Activated T-helper 9 cell treated with anti-CD3 and anti-CD28 coated beads, Interleukin-2, amount 50 U/mL, for 16 hours (primary cell): ENCODE data around the gene AUNIP.

Experiments
- DNase-seq: peaks from one replicate; pipeline ENCODE4 v3.0.0-alpha.2; 2020; ENCODE audit warnings: low read depth

Gene AUNIP

GRCh38 chr1:25828491-25828890 is 30.8 kb downstream of the AUNIP start:
- DNase-seq, result no peak

GRCh38 chr1:25826571-25826970 is 32.7 kb downstream of the AUNIP start:
- DNase-seq, result no peak

- no peak for DNase-seq
Observed at GRCh38 chr1:25825605-25826004, 33.7 kb downstream of the AUNIP start.

DNA sequence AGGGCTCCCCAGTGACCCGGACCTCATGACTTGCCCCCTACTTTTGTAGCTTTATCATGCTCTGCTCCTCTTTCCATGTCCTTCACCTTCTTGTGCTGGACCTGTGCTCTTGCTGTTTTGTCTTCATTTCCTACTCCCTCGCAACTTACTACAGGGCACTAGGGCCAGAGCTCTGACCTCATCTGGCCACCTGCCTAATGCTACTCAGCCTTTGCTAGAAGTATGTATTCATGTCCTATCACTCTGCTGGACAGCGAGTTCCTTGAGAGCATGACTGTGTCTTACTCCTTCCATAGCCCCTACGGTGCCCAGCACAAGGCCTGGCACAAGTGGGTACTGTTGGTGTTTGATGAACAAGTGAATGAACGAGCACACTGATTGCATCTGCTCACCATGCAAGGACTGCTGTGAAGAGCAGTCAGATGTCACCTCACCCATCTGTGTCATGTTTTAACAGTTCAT is 37.6 kb downstream of the AUNIP start:
- DNase-seq, result no peak

DNA sequence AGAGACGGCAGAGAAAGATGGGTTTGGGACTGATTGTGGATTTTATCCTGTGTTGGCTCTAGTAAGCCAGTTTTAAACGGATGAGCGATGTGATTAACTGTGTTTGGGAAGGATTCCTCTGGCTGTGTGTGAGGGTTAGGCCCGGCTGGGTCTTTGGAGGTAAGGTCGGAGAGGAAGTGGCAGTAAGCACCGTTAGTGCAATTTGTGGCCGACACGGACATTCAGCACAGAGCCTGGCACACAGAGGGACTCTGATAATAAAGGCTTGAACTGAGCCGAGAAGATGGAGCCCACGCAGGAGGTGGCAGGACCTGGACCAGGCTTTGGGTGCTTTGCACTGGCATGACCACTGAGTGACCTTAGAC is 38.2 kb downstream of the AUNIP start:
- no peak for DNase-seq

GRCh38 chr1:25820247-25821111 is 38.8 kb downstream of the AUNIP start:
- DNase-seq, result peak; percentile 46

DNA sequence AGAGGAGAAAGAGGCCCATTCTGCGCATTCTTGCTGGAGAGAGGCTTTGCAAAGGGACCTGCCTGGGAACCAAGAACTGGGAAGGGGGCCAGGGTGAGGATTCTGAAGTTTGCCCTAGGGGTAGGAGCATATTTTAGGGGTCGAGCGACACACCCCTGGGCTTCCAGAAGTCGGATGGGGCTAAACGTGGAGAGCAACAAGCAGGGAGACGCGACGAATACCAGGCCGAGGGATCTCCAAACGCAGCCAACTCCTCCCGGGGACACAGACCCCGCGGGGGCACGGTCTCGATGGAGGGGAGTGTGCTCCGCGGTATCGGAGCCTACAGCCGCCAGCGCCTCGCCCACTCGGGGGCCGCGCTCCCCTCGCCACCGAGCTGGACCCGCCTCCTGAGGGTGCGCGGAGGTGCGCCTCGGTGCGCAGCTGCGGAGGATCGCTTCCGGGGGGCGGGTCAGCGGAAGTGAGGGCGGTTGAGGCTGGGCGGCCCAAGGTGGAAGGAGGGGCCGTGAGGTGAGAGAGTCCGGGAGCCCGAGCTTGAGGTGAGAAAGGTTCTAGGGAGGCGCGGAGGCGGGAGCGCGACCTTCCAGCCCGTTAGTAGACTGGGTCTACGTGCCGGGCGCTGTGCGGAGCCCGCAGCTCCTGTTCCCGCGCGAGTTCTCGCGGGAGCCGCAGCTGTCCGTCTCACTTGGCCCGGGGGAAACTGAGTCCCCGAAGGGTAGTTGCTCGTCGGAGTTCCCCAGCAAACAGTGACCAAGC is 39.6 kb downstream of the AUNIP start, which contains the start of gene MTFR1L:
TSS of gene MTFR1L (plus strand) at position 464 of the 756 bp plus-strand sequence. CDS start 3,151 bp downstream, outside the sequence.
- DNase-seq, result peak; percentile 90

GRCh38 chr1:25818569-25818968 is 40.7 kb downstream of the AUNIP start:
- DNase-seq, result no peak

- DNase-seq, result no peak
Observed at GRCh38 chr1:25817840-25818501, 41.3 kb downstream of the AUNIP start.

DNA sequence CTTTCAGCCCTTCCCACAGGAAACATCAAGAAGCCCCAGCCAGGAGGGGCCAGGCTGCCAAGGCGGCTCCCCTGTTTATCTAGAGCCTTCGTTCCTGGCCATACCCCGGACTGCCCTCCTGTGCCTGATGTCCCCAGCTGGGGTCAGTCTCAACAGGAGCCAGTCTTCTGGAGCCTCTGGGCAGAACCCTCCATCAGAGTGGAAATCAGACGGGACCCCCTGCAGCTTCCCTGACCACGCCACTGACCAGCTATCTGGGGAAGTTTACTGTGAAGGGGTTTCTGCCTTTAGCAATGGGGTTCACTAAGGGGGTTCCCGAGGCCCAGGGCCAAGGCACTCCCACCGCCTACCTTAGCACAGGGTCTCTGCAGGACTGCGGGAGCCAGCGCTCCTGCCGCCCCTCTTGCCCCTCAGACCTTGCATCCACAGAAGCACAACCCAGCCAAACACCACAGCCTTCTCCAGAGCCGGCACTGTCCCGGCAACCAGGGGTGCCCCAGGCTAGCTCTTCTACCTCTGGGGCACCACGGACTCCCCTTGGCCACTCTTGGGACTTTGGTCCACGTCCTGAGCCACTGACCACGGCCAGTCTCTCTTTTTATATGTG is 43.0 kb downstream of the AUNIP start:
- DNase-seq, result no peak

GRCh38 chr1:25815208-25816111 is 43.8 kb downstream of the AUNIP start:
- DNase-seq, result no peak

DNA sequence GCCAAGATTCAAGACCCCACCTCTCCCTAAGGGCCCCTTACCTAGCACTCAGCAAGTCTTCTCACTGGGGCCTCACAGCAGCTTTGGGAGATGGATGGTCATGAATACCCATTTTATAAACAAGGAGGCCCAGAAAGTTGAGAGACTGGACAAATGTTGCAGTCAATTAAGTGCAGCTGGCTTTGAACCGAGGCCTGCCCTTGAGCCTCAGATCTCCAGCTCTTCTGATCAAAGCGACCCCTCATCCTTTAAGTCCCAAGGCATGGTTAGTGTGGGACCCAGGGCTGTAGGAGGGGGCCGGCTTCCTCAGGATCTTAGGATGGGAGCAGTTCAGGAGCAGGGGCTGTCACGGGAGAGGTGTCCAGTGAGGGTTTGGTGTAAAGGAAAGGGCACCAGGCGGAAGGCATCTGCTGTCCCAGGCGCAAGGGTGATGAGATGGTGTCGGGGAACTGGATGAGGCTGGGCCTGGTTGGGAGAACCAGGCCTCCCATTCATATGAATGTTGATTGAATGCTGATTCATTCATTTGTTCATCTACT is 44.6 kb downstream of the AUNIP start:
- DNase-seq, result no peak

DNA sequence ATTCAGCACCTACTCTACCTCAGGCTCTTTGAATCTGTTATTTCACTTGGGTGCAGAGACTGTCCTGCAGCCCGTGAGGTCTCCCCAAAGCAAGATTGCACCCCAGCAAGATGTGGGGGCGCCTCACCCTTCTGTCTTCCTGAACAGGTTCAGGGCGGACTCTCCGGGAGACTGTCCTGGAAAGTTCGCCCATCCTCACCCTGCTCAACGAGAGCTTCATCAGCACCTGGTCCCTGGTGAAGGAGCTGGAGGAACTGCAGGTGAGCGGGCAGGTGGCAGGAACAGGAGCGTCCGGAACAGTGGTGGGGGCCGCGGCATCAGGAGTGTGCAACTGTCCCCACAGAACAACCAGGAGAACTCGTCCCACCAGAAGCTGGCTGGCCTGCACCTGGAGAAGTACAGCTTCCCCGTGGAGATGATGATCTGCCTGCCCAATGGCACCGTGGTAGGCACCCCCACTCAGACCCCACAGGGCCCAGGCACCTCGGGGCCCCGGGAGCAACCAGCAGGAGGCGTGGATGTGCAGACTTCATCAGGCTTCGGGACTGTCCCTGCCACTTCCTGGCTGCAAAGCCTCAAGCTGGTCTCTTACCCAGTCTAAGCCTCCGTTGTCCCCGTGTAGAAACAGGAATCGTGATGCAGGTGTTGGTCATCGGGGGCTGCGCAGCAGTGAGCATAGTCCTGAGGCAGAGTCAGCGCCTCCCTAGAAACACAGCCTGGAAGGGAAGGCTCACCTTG is 45.4 kb downstream of the AUNIP start:
- DNase-seq, result no peak

GRCh38 chr1:25813071-25813733 is 46.1 kb downstream of the AUNIP start:
- no peak for DNase-seq

DNA sequence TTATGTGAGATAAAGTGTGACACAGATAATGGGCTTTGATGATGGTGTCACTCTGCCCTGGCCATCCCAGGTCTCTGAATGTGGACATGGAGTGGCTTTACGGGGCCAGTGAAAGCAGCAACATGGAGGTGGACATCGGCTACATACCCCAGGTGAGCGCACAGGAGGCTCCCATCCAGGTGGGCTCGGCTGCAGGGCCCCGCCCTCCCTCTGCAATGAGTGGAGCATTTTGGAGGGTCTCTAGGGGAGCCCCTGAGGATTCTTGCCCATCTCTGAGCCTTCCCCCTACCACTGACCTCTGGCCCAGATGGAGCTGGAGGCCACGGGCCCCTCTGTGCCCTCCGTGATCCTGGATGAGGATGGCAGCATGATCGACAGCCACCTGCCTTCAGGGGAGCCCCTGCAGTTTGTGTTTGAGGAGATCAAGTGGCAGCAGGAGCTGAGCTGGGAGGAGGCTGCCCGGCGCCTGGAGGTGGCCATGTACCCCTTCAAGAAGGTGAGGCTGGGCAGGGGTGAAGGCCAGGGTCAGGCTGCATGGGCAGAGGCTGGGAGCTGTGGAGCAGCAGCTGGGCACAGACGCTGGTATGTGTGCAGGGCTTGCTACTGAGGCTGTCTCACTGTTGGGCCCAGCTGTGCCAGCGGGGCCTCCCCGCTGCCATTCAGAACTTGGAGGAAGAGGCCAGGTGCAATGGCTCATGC is 47.7 kb downstream of the AUNIP start:
- no peak for DNase-seq

- DNase-seq, result peak; percentile 68
Observed at GRCh38 chr1:25810341-25811299, 48.6 kb downstream of the AUNIP start.

DNA sequence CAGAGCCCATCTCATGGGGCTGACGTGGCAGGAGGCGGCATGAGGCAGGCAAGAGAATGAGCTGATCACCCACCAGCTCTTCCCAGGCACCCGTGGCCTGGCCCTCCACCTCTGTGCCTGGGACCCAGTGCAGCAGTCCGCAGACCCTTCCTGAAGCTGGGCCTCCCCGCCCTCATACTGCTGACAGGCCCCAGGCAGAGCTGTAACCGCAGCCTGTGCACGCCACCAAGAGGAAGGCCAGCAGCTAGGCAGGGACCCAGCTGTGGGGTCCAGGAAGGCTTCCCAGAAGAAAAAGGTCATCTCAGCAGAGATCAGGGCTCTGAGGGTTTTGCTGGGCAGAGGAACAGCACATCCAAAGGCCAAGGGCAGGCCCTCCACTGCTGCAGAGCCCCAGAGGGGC is 49.3 kb downstream of the AUNIP start:
- DNase-seq, result no peak
